GM19438 (cell line): ENCODE measurements around the gene LRRC2.

ENCODE experiments used
- ATAC-seq: cut with Tn5 transposase; IDR thresholded peaks from one replicate; pipeline ENCODE4 v1.9.1; 2021; ENCODE audit warnings: low read depth; ENCODE audit not compliant: unreplicated experiment

The LRRC2 gene

DNA sequence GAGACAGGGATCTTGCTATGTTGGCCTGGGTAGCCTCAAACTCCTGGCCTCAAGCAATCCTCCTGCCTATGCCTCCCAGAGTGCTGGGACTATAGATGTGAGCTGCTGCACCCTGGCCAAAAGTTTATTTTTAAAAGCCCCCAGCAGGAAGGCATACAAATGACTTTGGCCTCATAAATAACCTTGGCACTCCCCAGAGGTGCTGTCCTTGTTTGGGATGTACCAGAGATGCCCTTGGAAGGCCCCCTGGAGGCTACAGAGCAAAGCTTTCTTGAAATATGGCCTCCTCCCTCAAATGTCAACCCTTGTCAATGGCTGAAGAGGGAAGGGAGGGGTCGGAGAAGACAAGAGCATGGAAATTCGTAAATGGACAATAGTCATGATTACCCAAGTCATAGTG, 82.3 kb downstream of the LRRC2 start:
- no peak for ATAC-seq

DNA sequence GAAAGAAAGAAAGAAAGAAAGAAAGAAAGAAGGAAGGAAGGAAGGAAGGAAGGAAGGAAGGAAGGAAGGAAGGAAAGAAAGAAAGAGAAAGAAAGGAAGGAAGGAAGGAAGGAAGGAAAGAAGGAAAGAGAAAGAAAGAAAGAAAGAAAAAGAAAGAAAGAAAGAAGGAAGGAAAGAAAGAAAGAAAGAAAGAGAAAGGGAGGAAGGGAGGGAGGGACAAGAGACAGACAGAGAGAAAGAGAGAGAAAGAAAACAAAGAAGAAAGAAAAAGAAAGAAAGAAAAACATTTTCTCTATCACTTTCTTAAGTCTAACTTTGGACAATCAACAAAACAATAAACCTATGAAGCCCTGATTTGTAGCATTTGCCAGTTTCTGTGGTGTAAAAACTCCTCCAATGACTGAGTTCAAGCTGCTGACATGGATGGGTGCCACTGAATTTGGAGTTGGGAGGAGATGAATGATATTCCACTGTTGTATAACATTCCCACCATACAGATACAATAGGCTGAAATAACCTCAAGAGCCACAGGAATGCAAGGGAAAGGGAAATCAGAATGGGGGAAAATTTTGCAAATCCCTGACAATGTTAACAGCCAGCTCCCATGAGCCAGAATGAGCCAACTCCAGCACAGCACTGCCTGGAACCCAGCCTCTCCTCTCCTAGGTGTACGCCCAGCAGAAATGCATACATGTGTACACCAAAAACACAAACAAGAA, 83.3 kb downstream of the LRRC2 start:
- ATAC-seq: no peak

DNA sequence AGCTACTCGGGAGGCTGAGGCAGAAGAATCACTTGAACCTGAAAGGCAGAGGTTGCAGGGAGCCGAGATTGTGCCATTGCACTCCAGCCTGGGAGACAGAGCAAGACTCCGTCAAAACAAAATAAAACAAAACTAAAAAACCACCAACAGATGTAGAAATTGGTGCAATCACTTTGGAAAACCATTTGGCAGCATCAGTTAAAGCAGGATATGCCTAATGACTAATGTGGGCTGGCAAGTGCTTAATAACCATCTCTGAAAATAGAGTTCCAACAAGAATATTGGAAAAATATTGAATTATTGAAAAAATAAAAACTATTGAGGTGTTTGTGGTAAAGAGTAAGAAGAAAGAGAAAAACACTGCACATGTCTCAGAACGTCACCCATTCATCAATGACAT, 84.5 kb downstream of the LRRC2 start:
- ATAC-seq: no peak

DNA sequence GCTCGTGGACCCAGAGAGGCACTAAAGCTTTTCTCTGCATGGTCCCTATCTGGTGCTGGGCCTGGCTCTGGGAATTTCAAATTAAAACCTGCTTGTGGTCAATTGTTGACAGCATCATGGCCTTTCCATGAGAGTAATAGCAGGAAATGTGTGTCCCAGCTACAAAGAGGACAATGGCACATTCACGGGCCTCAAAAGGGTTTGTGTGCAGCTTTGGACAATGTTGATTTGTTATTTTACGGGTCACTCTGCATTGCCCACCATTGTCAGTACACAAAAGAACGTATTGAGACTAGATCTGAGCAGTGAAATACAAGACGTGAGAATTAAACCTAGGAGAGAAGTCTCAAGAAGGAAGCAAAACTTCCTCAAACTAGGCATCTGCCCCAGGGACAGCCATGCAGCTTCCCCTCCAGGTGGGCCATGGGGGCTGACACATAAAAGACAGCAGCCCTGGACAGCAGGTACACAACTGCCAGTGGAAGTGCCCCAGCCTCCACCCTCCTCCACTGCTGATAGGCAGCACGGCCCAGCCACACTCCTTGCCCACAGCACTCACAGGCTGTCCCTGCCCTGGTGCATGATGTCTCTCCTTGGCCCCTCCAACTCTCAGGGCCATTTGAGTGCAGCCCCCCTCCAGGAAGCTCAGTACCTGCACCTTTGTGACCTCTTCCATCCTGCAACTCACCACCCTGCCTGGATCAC, 85.5 kb downstream of the LRRC2 start:
- no peak for ATAC-seq

DNA sequence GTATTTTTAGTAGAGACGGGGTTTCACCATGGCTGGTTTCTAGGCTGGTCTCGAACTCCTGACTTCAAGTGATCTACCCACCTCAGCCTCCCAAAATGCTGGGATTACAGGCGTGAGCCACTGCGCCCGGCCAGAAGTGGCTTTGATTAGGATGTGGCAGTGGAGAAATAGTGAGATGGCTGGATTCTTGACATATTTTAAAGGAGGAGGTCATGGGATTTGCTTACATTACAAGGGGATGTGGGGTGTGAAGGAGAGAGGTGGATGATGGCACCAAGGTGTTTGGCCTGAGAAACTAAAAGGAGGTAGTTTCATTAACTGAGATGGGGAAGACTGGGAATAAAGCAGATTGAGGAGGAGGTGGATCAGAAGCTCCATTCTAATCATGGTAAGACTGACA, 86.4 kb downstream of the LRRC2 start:
- no peak for ATAC-seq

DNA sequence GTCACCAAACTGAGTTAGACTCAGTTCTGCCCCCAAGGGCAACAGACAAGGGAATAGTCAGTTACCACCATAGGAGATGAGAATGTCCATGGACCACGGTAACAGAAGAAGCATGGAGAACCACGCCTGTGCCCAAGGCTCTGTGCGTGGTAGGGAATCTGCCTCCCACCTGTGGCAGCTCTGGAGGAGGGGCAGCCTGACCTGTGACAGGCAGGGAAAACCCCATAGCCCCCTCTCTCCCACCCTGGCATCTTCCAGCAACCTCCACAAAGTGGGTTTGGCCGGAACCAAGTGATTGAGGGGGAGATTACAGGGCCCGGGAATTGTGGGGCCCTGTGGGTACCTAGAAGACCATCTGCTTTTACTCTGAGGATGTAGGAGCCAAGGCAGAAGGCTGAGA, 87.1 kb downstream of the LRRC2 start:
- ATAC-seq: no peak

DNA sequence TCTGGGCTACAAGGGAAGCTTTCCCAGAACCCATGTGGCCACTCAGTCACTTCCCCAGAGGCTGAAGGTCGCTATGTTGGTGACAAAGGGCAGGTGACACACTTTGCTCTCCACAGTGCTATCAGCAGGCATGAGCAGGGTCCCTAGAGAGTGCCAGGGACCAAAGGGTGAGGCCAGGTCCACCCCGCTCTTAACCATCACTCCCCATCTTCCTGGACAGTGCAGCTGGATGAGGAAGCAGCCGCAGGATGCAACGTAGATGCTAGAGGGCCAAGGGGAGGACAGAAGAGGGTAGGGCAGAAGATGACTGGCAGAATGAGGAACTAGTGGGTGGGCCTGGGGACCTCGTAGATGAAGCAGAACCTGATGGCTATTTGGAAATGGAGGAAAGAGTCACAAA, 87.8 kb downstream of the LRRC2 start:
- ATAC-seq: no peak

DNA sequence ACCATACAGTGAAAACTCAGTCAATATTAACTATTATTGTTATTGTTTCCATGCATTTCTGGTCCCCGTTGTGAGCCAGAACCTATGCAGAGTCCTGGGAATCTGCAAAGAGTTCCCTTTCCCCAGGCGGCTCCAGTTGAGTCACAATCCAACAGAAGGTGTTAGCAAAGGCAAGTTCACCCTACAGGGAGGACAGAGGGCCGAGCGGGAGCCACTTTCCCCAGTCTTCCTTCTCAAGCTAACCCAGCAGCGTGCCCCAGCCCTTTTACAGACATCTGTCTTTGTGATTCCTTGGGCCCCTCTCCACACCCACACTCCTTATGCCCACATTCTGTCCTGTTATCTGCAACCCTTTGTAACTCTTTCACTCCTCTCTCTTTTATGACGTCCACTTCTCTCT, 88.3 kb downstream of the LRRC2 start:
- no peak for ATAC-seq

DNA sequence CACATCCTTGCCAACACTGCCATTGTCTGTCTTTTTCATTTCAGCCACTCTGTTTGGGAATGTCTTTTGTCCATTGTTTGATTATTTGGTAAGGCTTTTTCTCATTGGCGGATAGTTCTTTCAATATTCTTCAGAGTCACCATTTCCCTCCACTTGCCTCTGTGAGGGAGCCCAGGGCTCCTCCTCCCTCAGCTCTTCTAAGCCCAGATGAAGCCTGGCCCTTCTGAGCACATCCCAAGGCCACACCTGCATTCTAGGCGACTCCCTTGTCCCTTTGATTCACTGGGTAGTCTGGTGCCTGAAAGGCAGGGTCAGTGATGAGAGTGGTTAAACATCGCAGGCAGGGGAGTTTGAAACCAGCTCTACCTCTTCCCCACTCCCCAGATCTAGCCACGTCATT, 89.0 kb downstream of the LRRC2 start:
- ATAC-seq: no peak

DNA sequence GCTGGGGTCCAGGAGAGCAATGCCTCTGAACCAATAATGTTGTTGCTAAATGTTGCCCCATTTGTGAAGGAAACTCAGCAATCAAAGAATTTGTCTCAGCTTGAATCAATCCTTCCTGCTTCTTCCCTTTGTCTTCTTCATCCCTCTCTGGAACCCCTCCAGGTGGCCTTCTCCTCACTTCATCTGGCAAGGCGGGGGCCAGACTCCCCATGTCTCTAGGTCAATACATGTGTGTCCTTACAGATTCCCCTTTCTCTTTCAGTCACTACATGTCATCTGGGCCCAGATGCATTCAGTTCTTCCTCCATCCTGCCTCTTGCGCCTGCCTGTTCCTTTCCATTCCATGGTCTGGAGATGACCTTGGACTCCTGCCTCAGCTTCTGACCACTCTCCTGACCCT, 93.4 kb downstream of the LRRC2 start:
- ATAC-seq: no peak

DNA sequence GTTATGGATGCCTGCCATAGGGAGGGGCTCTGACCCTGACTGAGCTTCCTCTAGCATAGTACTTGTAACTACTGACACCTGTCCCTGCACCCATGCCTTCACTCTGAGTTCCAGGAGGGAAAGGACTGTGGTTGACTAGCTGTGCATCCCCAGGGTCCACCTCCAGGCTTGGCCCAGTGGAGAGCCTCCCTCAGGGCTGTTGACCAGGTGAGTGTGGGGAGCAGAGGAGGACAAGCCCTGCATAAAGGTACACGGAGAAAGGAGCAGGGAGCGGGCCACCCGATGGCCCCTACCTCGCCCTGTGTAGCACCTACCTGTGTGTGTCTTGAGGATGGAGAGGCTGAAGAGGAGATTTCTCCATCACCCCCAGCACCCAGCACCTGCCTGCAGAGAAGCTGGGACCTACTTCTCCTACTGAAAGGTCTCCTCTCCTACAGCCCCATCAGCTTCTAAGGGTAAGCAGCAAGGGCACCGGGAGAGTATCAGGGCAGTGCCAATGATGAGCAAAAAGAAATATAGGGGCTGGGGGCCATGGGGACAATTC, 94.7 kb downstream of the LRRC2 start:
- ATAC-seq: no peak

DNA sequence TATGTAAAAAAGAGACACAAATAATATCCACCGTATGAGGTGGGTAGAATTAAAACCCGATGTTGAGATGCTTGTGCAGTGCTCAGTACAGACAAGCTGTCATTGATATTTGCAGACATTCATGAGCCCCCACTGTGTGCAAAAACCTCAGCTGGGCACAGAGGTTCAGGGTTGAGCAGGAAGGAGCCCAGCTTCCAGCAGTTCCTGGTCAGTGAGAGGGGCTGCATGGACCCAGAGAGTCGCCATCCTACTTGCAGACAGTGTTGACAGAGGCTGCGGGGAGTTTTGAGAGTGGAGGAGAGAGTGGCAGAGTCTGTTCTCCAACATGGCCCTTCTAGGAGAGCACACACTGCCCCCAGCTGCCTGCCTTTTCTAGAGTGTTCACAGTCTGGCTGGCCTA, 95.3 kb downstream of the LRRC2 start:
- ATAC-seq: no peak

DNA sequence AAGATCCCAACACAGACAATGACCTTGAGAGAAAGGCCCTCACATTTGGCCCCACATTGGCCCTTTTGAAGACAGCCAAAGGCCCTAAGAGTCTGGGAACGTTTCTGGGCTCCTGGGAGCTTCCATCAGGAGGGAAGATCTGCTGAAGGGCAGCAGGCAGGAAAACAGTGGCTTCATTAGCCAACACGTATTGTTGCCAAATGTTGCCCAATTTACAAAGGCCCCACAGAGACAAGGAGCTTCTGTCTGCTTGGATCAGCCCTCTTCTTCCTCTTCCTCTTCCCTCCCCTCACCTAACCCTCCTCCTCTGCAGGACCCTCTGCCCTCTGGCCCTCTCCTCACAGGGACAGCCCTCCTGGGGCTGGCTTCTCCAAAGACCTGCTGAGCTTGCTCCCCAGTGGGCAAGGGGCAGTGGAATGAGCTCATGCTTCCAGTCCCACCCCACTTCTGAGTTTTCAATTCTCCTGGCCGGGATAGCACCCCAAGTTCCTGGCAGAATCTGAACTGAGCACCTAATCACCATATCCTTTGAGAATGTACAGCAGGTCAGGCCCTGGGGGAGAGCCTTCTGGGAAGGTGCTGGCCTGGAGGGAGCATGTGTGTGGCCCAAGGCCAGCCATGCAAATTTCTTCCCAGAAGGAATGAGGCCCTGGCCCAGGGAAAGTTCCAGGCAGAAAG, 96.3 kb downstream of the LRRC2 start:
- no peak for ATAC-seq

DNA sequence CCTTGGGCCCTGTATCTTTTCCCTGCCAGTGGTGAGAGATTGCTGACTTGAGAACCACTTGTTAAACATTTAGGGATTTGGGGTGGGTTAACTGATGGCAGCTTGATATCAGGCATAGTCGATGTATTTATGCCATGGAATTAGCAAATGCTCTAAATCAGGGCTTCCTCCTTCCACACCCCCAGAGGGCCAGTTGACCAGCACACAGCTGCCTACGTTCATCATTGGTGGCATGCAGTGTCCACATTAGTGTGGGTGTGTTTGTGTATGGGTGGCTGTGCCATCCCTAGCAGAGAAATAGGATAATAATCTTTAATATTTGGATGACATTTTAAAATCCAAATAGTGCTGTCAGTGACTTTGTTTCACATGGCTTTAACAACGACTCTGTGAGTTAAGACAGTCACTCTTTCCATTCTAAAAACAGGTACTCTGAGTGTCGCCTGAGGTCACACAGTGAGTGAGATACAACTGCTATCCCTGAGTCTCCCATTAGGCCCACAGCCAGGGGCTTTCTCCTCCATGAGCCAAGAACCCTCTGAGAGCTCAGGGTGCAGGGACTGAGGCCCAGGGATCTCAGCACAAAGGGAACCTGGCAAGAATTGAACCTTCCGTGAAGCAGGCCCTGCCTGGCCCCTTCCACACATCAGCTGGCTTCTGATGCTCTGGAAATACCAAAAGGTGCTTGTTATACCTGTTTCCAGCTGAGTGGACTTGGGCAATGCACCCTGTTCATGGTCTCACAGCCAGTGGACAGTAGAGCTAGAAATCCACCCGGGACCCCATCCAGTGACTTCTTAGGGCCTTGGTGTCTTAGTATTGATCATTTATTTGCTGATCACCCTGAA, 97.1 kb downstream of the LRRC2 start:
- no peak for ATAC-seq

DNA sequence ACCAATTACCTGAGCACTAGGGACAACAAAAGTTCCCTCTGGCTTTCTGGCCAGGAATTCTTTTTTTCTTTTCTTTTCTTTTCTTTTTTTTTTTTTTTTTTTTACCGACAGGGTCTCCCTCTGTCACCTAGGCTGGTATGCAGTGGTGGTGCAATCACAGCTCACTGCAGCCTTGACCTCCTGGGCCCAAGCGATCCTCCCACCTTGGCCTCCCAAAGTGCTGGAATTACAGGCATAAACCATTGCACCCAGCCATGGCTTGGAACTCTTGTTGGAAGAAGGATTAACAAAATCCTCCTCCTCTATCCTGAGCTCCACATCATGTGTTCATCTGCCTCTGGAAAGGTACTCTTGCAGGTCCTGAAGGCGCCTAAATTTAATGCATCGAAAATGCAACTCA, 98.5 kb downstream of the LRRC2 start:
- no peak for ATAC-seq

DNA sequence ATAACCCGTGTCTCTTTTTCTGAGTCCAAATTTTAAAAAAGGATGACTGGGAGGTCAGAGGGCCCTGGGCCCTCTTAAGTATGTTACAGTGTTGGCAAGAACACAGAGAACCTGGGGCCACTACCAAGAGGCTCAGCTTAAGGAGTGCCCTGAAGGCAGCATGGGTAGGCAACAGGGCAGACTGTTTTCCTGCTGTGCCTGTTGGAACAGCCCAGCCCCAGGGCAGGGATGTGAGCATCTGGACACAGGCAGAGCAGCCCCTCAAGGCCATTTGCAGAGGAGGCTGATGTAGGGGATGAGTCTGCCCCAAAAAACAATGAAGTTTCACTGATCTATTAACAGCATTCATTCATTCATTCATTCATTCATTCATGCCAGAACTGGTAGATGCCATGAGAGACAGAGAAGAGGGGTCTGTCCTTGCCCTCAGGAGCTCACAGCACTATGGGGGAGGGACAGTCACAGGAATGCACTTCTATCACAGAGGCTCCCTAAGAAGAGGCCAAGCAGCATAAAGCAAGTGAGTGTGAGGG, 99.2 kb downstream of the LRRC2 start:
- no peak for ATAC-seq

DNA sequence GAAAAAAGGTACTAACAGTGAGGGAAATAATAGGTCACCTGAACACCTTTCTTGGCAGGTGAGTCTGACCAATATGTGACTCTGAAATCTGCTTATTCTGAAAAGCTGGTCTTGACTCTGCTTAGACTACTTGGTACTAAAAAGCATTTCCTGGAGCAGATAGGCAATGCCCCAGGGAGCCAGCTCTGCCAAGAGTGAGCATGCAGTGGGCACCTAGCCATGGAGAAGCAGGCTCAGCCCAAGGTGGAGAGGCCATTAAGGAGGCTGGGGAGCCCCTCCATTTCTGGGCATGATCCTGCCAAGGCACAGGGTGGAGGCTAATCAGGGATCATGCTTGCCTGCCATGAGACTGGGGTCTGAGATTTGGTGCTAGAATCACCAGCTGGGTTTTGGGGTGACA, 99.8 kb downstream of the LRRC2 start:
- ATAC-seq: no peak
